Heart left ventricle (tissue), 16 donors: Measurements from ENCODE around the gene PDZD8. TPM values are rescaled to one million over a fixed set of nuclear protein-coding genes. Genes with fewer than 3 reads are reported as not detected.
A peak's percentile ranks its signal among the peaks of the same experiment; 100 is the strongest.

Experiments used
- ATAC-seq, 4 donors: fragments of 200-7000 bp; cut with Tn5 transposase; one replicate each; pipeline ENCODE4 v1.9.1; 2020 to 2022; ENCODE audit warnings: moderate library complexity in 4 of 4, mild to moderate bottlenecking in 3 of 4, moderate number of reproducible peaks in 1 of 4
- DNase-seq, 5 donors: peaks; one replicate each; pipeline ENCODE4 v3.0.0-alpha.2; 2020
- H3K27ac ChIP-seq, 12 donors: fragments of 200-600 bp; sonication (generic) in 4 of 12; one replicate each; pipeline versions ENCODE4 v1.5.0 to v1.8.0; 2016 to 2022; ENCODE audit warnings: mild to moderate bottlenecking in 2 of 12
- H3K27me3 ChIP-seq, 9 donors: fragments of 200-600 bp; sonication (generic) in 2 of 9; one replicate each; pipeline versions ENCODE4 v1.5.1 to v1.8.0; 2016 to 2022; ENCODE audit warnings: mild to moderate bottlenecking in 3 of 9
- H3K36me3 ChIP-seq, 9 donors: fragments of 200-600 bp; sonication (generic) in 2 of 9; one replicate each; pipeline versions ENCODE4 v1.5.0 to v1.8.0; 2018 to 2022; ENCODE audit warnings: mild to moderate bottlenecking in 2 of 9
- H3K4me1 ChIP-seq, 12 donors: fragments of 200-600 bp; sonication (generic) in 4 of 12; one replicate each; pipeline versions ENCODE4 v1.5.0 to v1.8.0; 2016 to 2022; ENCODE audit warnings: mild to moderate bottlenecking in 3 of 12
- H3K4me3 ChIP-seq, 12 donors: fragments of 200-600 bp; sonication (generic) in 4 of 12; one replicate each; pipeline versions ENCODE4 v1.5.0 to v1.8.0; 2017 to 2022; ENCODE audit warnings: mild to moderate bottlenecking in 9 of 12, moderate library complexity in 4 of 12
- H3K9me3 ChIP-seq, 12 donors: fragments of 200-600 bp; sonication (generic) in 4 of 12; one replicate each; pipeline versions ENCODE4 v1.5.0 to v1.8.0; 2016 to 2022; ENCODE audit warnings: mild to moderate bottlenecking in 1 of 12
- POLR2A ChIP-seq, 2 donors: fragments of 450-650 bp; IDR thresholded peaks; one replicate each; pipeline ENCODE4 v1.6.1; 2017; ENCODE audit warnings: antibody characterized with exemption in 2 of 2, mild to moderate bottlenecking in 2 of 2, moderate library complexity in 2 of 2
- WGBS, 4 donors: extraction: QIAGEN DNeasy Blood & Tissue Kit in 2 of 4; methylation state at CpG; one replicate each; pipeline versions ENCODE4 v1.1.5 to v1.1.7; 2013 to 2018; 5-methylcytosine and 5-hydroxymethylcytosine counted together
- intact Hi-C, 10 donors: fragments of 100-400 bp; cut with DNase I; formaldehyde crosslinking; loops; one replicate each; pipeline versions ENCODE4 v1.11.1 to v1.14.2; 2022
- polyA plus RNA-seq, 2 donors: library from polyadenylated mRNA; stranded (reverse); fragments of 200-250 nt; gene quantifications; one replicate each; pipeline ENCODE4 v1.2.3, GENCODE V29; 2013
- total RNA-seq, 9 donors: library from RNA; depleted of rRNA in 2 of 9; stranded (reverse); fragments of >200 nt in 2 of 9; fragmentation: NEBNext Ultra II Directional in 3 of 9; extraction: Animal tissue kit (Norgen Biotek cat#: 25700) in 3 of 9; gene quantifications; one replicate each; pipeline versions ENCODE4 v1.1.0 to v1.2.4, GENCODE V29; 2016 to 2023
- TF ChIP-seq, protein P1 (sequence below), 12 donors: fragments of 200-600 bp; sonication (generic) in 4 of 12; IDR thresholded peaks; one replicate each; pipeline versions ENCODE4 v1.5.0 to v1.8.0; 2018 to 2022; ENCODE audit warnings: antibody characterized with exemption in 12 of 12, mild to moderate bottlenecking in 5 of 12
- donor health status: ischemic (EF 13 %, LVEDD 7.1; RV severe dilation, severe dysfunction).
- donor health status: healthy with polysubstance abuse.
- donor health status: DM: no; HTN: yes; CAD: no.
- donor health status: DM: no; HTN: no; CAD: no.
- donor health status: ischemic (EF 25% LVEDD 6.9; RV normal size, moderate dysfunction).
- donor health status: ischemic (EF 25% LVEDD 5.7; RV mildly dilated, moderate dysfunction).
- donor health status: healthy.
- donor health status: DM: yes; HTN: yes; CAD: no.
- donor health status: ischemic (EF 35%, LVEDD 5.7; RV mildly dilated, moderate dysfunction).
- donor health status: nonischemic (EF 11% LVEDD 7.7; RV severe dilation, severe dysfunction).
- donor health status: DM: yes; HTN: yes; CAD: no.
- donor health status: PGD.
- donor health status: ischemic (EF 29% LVEDD 5.4; RV normal size, mild dysfunction).
- donor health status: nonischemic (EF 23%, LVEDD 6.1; RV moderate dilation, normal function).

Gene PDZD8
- total and polyA plus RNA-seq, 11 donors = 2.0 to 37.2 (median 24.1) TPM

GRCh38 chr10:117360994-117361667 lies 14.1 kb downstream of the PDZD8 start:
- 32 to 52% (median 39%) methylated on average over 3 of the region's 3 CpGs for WGBS, 4 donors
- DNase-seq = no peak
- Histone ChIP-seq H3K27ac (no peak overlapping the region), H3K9me3 (no peaks in the 10 kb centered on the region), H3K4me1 (peaks cover 0 to 52% (median 16%) of the 10 kb centered on the region in 12 donors), H3K36me3 (no peaks in the 10 kb centered on the region), H3K27me3 (no peaks in the 10 kb centered on the region), H3K4me3 (no peak overlapping the region)
- no peak for ATAC-seq
- intact Hi-C loops = no loop called here
- no peak for TF ChIP-seq POLR2A (IDR thresholded peaks at IDR 0.05)
- TF ChIP-seq, protein P1, sequence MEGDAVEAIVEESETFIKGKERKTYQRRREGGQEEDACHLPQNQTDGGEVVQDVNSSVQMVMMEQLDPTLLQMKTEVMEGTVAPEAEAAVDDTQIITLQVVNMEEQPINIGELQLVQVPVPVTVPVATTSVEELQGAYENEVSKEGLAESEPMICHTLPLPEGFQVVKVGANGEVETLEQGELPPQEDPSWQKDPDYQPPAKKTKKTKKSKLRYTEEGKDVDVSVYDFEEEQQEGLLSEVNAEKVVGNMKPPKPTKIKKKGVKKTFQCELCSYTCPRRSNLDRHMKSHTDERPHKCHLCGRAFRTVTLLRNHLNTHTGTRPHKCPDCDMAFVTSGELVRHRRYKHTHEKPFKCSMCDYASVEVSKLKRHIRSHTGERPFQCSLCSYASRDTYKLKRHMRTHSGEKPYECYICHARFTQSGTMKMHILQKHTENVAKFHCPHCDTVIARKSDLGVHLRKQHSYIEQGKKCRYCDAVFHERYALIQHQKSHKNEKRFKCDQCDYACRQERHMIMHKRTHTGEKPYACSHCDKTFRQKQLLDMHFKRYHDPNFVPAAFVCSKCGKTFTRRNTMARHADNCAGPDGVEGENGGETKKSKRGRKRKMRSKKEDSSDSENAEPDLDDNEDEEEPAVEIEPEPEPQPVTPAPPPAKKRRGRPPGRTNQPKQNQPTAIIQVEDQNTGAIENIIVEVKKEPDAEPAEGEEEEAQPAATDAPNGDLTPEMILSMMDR (IDR thresholded peaks at IDR 0.05) = no peak

DNA sequence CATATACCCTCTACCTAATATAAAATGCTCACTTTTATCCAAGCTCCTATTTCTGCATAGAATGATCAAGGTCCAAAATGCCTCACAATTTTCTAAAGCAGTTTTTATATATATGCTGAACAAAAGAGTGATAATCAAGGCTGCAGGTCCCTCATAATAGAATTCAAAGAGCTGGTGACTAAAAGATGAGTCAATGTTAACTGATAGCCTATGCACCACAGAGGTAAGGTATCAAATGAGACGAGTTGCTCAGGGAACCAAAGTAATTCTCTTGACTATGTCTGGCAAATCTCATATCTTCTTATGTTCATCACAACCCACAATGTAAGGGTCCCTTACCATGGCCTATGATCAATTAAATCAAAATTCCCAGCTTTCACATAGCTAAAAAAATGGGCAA lies 15.2 kb downstream of the PDZD8 start:
- H3K27ac ChIP-seq = no peak overlapping the region
- DNase-seq = no peak
- no peaks in the 10 kb centered on the region for H3K27me3 ChIP-seq
- no peaks in the 10 kb centered on the region for H3K36me3 ChIP-seq
- ATAC-seq = no peak
- H3K9me3 ChIP-seq = no peaks in the 10 kb centered on the region
- WGBS, 4 donors = 63 to 88% (median 76%) methylated on average over 1 of the region's 1 CpG
- intact Hi-C loops = no loop called here
- H3K4me3 ChIP-seq = no peak overlapping the region
- peaks cover 0 to 51% (median 19%) of the 10 kb centered on the region in 12 donors for H3K4me1 ChIP-seq
- TF ChIP-seq, protein P1 (IDR thresholded peaks at IDR 0.05) = no peak
- no peak for TF ChIP-seq POLR2A (IDR thresholded peaks at IDR 0.05)

GRCh38 chr10:117355072-117355471 lies 20.2 kb downstream of the PDZD8 start:
- intact Hi-C loops = no loop called here
- Histone ChIP-seq H3K4me3 (no peak overlapping the region), H3K4me1 (peaks cover 0 to 34% (median 3%) of the 10 kb centered on the region in 12 donors), H3K36me3 (no peaks in the 10 kb centered on the region), H3K27ac (no peak overlapping the region), H3K9me3 (no peaks in the 10 kb centered on the region), H3K27me3 (no peaks in the 10 kb centered on the region)
- TF ChIP-seq, protein P1 (IDR thresholded peaks at IDR 0.05) = no peak
- no peak for TF ChIP-seq POLR2A (IDR thresholded peaks at IDR 0.05)
- WGBS, 4 donors = 67 to 86% (median 80%) methylated on average over 3 of the region's 3 CpGs
- ATAC-seq (peak in 1 of 4 donors; percentile 28), DNase-seq (no peak)

GRCh38 chr10:117353684-117354083 lies 21.6 kb downstream of the PDZD8 start:
- 87 to 93% (median 91%) methylated on average over 2 of the region's 2 CpGs for WGBS, 4 donors
- H3K27ac ChIP-seq = no peak overlapping the region
- DNase-seq (no peak), ATAC-seq (no peak)
- no peak overlapping the region for H3K4me3 ChIP-seq
- H3K27me3 ChIP-seq = no peaks in the 10 kb centered on the region
- H3K9me3 ChIP-seq = no peaks in the 10 kb centered on the region
- no peak for TF ChIP-seq POLR2A (IDR thresholded peaks at IDR 0.05)
- TF ChIP-seq, protein P1 (IDR thresholded peaks at IDR 0.05) = no peak
- H3K4me1 ChIP-seq = peaks cover 0 to 47% (median 3%) of the 10 kb centered on the region in 12 donors
- intact Hi-C loops = no loop called here
- H3K36me3 ChIP-seq = no peaks in the 10 kb centered on the region
